Stimulated activated CD8-positive, alpha-beta memory T cell treated with anti-CD3 and anti-CD28 coated beads, Interleukin-12 subunit alpha, Interleukin-12 subunit beta, amount 100 ng/mL, for 1 hour (primary cell): ENCODE data around the gene FOLR2.
"Not testable (repeated sequence)": the region's sequence is repeated elsewhere in the genome, so short reads cannot be mapped to it uniquely, and the experiment has no call there.

Source experiments
- DNase-seq: peaks from one replicate; pipeline ENCODE4 v3.0.0-alpha.2; 2020; ENCODE audit warnings: low read depth

The FOLR2 gene

DNA sequence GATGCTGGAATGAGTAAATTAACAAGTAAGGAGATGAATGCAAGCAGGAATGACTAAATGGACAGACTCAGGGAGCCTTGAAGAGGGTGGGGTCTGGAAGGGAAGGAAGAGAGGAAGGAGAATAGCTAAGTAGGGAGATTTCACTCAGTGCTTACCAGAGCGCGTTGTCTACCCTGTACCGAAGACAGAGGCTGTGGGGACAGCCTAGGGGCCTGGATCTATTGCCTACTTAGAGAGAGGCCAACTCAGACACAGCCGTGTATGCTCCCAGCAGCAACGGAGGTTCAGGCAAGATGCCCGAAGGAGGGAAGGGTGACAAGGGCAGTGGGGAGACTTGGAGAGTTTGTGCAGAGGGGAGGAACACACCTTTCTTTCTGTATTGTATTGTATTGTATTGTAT, at the start of gene FOLR2:
Gene FOLR2 (plus strand): TSS at position 157 of the 400 bp plus-strand sequence. CDS start 1,791 bp downstream, outside the sequence.
- no peak for DNase-seq

DNA sequence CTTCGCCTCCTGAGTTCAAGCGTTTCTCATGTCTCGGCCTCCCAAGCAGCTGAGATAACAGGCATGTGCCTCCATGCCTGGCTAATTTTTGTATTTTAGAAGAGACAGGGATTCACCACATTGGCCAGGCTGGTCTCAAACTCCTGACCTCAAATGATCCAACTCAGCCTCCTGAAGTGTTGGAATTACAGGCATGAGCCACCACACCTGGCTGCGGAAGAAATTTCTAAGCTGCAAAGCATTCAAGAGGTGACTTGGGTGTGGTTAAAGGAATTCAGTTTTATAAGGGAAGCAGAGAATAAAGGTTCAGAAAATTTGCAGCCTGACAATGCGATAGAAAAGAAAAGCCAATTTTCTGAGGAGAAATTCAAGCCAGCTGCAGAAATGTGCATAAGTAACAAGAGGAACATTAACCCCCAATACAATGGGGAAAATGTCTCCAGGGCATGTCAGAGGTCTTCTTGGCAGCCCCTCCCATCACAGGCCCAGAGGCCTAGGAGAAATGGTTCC, 47.5 kb upstream of the FOLR2 start:
- not testable (repeated sequence) for DNase-seq

DNA sequence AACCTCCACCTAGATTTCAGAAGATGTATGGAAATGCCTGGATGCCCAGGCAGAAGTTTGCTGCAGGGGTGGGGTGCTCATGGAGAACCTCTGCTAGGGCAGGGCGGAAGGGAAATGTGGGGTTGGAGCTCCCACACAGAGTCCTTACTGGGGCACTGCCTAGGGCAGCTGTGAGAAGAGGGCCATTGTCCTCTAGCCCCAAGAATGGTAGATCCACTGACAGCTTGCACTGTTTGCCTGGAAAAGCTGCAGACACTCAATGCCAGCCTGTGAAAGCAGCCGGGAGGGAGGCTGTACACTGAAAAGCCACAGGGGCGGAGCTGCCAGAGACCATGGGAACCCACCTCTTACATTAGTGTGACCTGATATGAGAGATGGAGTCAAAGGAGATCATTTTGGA, 46.8 kb upstream of the FOLR2 start:
- DNase-seq, result not testable (repeated sequence)

DNA sequence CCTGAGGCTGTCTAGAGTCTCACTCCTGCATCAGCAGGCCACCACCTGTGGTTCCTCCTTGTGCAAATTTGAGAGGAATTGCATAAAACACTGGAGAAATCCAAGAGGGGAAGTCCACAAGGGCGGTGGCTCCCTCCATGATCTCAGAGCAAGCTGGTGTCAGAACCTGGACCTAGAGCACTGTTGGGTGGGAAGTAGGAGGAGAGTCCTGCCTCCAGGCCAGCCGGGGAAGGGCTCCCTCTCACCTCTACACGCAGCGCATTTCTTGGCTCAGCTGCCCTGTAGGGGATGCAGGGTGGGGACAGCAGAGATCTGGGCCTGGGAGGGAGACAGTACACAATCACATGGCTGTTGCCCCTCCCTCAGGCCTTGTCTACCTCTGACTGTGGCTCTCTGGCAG, 44.6 kb upstream of the FOLR2 start:
- DNase-seq, result not testable (repeated sequence)

DNA sequence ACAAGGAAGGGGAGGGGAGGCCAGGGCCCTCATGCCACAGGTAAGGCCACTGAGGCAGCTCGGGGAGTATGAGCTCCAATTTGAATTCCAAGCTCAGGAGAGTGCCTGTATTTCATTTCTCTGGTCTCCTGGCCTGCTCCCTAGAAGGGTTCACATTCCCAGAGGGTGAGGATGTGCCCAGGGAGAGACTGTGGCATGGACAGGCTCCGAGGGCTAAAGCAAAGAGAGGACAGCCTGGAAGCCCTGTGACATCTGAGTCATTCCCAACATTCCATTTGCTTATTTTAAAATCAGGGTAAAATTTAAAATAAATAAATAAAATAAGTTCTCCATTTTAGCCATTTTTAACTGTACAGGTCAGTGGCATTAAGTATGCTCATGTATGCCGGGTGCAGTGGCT, 43.3 kb upstream of the FOLR2 start:
- DNase-seq, result no peak

DNA sequence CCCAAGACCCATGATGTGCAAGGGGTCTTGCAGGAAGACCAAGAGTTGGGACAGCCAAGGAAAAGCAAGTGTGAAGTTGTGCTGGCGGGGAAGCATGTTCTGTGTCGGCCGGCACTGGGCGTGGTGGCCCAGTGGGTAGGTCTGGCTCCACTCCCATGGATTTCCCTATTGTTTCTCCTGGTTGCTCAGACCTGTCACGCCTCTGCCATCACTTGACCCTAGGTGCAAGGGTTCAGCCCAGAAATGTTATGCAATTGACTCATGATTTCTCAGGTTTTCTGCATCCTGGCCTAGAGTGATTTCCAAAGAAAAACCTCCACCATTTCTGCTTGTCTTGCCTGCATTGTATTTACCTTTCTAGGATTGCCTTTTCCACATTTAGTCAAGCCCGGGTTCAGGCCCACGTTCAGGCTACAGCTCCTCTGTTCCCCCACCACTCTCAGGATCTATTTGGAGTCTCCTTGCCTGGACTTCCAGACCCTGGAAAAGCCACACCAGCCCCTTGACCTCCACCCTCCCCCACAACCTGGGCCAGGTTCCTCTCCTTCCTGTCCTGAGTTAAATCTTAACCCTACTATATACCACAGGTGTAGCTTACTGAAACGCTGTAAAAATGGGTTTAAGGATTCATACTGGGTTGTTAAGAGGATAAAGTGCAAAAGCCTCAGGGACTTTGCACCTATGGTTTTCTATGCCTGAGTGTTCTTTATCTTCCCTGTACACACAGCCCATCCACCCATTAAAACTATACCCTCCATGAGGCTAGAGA, 42.1 kb upstream of the FOLR2 start:
- DNase-seq, result no peak

DNA sequence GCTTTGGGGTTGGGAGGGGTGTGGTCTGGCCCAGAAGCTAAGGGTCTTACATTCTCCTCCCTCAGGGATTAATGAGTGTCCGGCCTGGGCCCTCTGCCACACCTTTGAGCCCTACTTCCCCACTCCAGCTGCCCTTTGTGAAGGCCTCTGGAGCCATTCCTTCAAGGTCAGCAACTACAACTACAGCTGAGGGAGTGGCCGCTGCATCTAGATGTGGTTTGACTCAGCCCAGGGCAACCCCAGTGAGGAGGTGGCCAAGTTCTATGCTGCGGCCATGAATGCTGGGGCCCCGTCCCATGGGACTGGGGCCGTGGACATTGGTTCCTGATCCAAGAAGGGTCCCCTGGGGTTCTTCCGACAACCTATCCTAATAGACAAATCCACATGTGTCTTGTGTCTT, 38.9 kb upstream of the FOLR2 start:
- DNase-seq, result no peak

DNA sequence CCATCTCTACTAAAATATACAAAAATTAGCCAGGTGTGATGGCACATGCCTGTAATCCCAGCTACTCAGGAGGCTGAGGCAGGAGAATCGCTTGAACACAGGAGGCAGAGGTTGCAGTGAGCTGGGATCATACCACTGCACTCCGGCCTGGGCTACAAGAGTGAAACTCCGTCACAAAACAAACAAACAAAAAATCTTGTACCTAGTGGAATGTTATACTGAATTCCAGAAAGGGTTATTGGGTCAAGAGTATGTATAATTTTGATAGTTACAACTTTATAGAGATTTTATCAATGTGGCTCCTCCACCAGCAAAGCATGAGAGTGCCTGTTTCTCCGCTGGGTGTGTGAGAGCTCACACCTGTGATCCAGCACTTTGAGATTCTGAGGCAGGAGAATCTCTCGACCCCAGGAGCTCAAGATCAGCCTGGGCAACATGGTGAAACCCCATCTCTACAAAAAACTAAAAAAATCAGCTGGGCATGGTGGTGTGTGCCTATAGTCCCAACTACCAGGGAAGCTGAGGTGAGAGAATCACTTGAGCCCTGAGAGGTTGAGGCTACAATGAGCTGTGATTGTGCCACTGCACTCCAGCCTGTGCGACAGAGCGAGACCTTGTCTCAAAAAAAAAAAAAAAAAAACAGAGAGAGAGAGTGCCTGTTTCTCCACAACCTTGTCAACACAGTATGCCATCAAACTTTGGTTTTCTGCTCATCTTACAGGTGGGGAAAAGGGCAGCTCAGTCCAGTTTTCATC, 37.4 kb upstream of the FOLR2 start:
- DNase-seq, result no peak

DNA sequence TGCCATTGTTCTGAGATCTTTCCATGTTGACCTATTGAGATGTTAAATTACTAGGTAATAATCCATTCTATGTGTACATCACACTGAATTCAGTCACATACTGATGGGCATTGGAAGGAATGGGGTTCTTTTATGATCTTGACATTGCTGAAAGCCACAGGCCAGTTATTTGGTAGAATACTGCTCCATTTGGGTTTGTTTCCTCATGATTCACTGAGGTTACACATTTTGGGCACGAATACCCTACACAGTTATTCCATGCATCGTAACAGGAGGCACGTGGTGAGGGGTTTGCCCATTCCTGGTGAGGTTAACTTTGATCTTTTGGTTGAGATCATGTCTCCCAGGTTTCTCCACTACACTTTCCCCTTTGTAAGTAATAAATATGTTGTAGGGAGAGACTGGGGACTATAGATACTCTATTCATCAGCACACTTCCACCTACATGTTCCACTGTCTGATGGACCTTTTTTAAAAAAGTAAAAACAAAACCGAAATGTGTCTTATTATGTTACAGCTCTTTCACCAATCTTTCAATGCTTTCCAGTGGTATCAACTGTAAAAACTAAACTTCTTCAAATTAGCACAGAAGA, 36.7 kb upstream of the FOLR2 start:
- DNase-seq, result no peak

DNA sequence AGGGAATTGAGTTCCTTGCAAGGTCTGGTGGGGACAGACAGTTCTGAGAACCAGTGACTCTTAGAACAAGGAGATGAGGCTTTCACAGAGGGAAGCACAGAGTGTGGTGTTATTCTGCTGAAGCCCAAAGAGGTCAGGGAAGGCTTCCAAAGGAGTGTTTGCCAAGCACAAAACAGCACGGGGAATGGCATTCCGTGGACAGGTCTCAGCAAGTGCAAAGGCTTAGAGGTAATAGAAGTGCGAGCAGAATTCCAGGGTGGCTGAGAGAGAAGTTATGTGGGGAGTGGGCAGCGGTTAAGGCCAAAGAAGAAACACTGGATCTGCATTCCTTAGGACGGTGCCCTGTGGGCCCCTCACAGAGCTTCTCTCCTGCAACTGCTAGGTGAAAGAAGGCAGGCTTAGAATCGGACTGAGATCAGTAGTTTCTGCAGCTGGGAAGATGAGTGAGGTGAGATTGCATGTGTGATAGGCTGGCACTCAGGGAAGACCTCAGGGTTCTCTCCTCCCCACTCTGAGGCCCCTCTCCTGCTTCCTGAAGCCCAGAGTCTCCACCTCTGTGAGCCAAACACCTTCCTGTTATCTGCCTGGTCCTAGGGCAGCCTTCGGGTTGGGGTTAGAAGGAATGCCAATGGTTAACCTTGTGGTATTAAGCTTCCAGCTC, 35.6 kb upstream of the FOLR2 start:
- DNase-seq, result not testable (repeated sequence)

DNA sequence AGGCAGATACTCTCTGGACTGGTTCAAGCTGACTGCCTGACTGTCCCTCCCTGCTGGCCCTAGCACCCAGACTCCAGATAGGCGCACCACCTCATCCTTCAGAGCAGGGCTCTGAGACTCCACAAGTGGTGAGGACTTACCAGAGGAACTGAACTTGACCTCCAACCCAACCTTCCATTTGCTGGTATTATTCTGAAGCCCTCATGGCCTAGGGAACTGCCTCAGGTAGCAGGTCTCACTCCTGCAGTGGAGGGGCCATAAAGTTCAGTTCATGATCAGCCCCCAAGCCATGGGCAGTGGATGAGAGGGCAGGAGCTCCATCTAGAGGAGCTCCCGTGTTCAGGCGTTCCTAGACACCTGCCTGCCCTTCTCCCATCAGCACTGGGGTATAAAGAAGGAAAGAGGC, 35.0 kb upstream of the FOLR2 start:
- not testable (repeated sequence) for DNase-seq

DNA sequence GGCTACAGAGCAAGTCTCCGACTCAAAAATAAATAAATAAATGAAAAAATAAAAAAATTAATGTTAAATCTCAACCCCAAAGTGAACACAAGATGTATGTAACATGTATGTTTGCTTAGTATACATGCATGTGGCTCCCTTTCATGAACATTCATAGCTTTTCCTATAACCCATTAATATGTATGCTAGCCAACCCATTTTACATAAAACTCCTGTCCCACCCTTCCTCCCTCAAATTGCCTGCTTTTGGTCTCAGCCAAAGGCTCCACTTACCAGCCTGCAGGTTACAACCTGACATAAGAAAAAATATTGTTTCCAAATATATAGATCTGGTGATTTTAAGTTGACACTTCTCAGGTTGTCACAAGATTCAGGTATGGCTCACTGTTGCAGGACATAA, 28.3 kb upstream of the FOLR2 start:
- no peak for DNase-seq

DNA sequence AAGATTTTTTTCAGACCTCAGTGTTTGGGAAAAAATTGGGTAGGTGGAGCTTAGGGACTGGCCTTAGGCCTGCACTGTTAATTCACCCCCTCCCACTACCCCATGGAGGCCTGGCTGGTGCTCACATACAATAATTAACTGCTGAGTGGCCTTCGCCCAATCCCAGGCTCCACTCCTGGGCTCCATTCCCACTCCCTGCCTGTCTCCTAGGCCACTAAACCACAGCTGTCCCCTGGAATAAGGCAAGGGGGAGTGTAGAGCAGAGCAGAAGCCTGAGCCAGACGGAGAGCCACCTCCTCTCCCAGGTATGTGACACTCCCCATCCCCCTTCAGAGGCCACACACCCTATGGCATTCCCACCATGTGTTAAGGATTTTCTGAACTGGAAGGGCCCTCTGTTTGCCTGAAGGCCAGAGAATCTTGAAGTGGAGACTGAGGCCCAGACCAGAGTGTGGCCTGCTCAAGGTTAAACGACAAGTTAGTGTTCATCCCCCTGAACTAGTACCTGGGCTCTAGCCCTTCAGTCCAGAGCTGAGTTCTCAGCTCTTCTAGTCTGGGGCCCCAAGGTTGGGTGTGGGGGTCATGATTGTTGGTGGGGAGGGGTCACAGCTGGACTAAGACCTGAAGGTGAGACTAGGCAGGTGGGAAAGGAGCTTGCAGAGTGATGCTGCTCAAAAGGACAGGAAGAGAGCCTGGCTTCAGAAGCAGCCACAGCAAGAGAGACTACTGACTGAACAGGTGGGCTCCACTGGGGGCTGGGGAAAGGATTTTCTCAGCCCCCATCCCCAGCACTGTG, 26.9 kb upstream of the FOLR2 start:
- DNase-seq, result no peak

DNA sequence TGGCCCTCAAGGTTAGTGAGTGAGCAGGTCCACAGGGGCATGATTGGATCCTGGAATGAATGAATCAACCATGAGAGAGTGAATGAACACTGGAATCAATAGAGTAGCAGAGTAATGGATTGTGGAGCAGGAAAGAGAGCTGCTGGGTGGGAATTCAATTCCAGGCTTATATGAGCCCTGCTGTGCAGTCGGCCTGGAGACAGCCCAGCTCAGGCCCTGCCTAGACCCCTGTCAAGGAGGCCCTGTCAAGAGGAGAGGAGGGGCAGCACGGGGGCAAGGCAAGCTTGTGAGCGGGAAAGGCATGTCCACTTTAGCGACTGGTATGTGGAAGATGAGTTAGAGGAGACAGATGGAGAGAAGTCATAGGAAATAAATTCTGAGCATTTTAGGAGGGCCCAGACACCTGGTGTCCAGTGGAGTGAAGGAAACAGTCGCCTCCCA, 25.9 kb upstream of the FOLR2 start:
- no peak for DNase-seq

DNA sequence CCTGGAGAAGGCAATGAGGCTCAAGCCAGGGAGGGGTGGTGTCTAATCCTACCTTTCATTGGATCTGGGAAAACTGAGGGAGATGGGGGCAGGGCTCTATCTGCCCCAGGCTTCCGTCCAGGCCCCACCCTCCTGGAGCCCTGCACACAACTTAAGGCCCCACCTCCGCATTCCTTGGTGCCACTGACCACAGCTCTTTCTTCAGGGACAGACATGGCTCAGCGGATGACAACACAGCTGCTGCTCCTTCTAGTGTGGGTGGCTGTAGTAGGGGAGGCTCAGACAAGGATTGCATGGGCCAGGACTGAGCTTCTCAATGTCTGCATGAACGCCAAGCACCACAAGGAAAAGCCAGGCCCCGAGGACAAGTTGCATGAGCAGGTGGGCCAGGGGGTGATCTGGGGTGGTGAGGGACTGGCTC, 24.6 kb upstream of the FOLR2 start, which contains the start of gene FOLR1:
Gene FOLR1 (plus strand): TSS at position 180 of the 421 bp plus-strand sequence. CDS start 34 bp downstream, at position 214.
- DNase-seq, result no peak

DNA sequence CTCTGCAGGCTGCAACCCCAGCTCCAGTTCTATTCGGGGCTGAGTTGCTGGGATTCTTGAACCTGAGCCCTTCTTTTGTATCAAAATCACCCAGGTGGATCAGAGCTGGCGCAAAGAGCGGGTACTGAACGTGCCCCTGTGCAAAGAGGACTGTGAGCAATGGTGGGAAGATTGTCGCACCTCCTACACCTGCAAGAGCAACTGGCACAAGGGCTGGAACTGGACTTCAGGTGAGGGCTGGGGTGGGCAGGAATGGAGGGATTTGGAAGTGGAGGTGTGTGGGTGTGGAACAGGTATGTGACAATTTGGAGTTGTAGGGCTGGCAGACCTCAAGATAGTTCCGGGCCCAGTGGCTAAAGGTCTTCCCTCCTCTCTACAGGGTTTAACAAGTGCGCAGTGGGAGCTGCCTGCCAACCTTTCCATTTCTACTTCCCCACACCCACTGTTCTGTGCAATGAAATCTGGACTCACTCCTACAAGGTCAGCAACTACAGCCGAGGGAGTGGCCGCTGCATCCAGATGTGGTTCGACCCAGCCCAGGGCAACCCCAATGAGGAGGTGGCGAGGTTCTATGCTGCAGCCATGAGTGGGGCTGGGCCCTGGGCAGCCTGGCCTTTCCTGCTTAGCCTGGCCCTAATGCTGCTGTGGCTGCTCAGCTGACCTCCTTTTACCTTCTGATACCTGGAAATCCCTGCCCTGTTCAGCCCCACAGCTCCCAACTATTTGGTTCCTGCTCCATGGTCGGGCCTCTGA, 20.9 kb upstream of the FOLR2 start:
- DNase-seq, result no peak

DNA sequence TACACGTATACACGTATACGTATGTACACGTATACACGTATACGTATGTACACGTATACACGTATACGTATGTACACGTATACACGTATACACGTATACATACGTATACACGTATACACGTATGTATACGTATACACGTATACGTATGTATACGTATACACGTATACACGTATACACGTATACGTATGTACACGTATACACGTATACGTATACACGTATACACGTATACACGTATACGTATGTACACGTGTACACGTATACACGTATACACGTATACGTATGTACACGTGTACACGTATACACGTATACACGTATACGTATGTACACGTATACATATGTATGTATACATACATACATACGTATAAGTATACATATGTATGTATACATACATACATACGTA, 15.1 kb upstream of the FOLR2 start:
- not testable (repeated sequence) for DNase-seq

DNA sequence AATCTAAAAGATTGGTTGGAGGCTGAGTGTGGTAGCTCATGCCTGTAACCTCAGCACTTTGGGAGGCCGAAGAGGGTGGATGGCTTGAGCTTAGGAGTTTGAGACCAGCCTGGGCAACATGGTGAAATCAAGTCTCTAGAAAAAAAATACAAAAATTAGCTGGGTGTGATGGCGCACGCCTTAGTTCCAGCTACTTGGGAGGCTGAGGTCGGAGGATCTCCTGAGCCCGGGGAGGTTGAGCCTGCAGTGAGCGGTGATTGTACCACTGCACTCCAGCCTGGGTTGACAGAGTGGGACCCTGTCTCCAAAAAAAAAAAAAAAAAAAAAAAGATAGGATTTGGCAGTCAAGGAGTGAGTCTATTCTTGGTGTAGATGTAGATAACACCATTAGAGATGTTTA, 14.0 kb upstream of the FOLR2 start:
- no peak for DNase-seq

DNA sequence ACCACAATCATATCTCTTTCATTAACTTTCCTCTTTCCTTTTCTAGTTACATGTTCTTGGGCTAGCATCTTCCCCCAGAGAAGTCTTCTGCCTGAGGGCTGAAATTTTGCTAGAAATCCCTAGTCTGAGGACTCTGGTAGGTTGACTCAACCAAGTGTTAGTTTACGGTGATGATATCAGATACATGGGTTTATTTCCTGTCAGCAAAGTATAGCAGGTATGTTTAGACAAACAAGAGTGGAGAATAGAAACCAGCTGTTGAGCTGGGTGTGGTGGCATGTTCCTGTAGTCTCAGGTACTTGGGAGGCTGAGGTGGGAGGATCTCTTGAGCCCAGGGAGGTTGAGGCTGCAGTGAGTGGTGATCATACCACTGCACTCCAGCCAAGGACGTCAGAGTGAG, 13.4 kb upstream of the FOLR2 start:
- no peak for DNase-seq

DNA sequence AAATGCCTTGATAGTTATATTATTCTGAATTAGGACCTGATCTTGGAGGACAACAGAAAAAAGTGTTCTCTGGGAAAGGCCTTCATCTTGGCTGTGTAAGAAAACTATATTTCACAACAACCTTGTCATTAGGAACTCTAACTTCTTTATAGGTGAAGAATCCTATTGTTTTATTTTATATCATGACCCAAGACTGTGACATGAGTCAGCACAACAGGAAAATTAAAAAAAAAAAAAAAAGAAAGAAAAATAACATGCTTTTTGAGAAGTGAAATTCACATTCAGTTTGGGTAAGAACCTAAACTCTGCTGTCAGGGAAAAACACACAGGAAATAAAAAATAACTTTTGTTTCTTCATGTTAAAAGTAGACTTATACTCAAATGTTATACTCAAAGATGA, 11.7 kb upstream of the FOLR2 start:
- no peak for DNase-seq

DNA sequence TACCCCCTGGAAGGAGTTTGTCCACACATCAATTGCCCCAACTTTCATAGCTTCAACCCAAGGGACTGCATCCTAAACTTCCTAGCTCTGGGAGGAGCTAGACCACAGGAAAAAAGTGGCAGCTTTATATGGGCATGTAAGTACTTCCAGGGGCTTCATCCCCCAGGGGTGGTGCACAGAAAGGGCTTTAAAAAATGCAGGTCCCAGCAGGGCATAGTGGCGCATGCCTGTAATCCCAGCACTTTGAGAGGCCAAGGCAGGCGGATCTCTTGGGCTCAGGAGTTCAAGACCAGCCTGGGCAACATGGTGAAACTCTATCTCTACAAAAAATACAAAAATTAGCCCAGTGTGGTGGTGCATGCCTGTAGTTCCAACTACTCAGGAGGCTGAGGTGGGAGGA, 9.8 kb upstream of the FOLR2 start:
- not testable (repeated sequence) for DNase-seq
